Endothelial cell of umbilical vein (primary cell): ENCODE measurements around the gene MED13. TPM values are rescaled to one million over a fixed set of nuclear protein-coding genes. Genes with fewer than 3 reads are reported as not detected.

ENCODE experiments used
- BruUV-seq: library from RNA; stranded (reverse); fragments of 400-500 nt; replicated peaks from 2 replicates; lab custom pipeline; 2021; lab: Mats Ljungman, UMichigan
- CTCF ChIA-PET: fragments of 300-600, 350-600 bp; sonication (Branson Sonifier 250); formaldehyde crosslinking; loops from one replicate; lab custom pipeline; 2021; ENCODE audit warnings: antibody characterized with exemption, inconsistent platforms; lab: Charles Lee
- POLR2A ChIA-PET: fragments of 300-600, 350-600 bp; sonication (Branson Sonifier 250); formaldehyde crosslinking; loops from one replicate; lab custom pipeline; 2021; ENCODE audit warnings: antibody characterized with exemption, inconsistent platforms; lab: Charles Lee
- DNase-seq: peaks from one replicate; pipeline ENCODE4 v3.0.0-alpha.2; 2011; ENCODE audit warnings: low read depth, low spot score
- FAIRE-seq: peaks from 2 replicates; lab custom pipeline; 2011; peaks lifted over from hg19 to GRCh38; lab: Jason Lieb, UNC
- H2AFZ ChIP-seq: 2 replicates; pipeline ENCODE4 v1.6.0; 2012; ENCODE audit warnings: low read depth, low read length, control low read depth, inconsistent platforms
- H3K27ac ChIP-seq: 2 replicates; pipeline ENCODE4 v1.5.1; 2011; ENCODE audit warnings: low read depth, mild to moderate bottlenecking, control low read depth, low read length, moderate library complexity; ENCODE audit not compliant: insufficient read depth
- H3K27me3 ChIP-seq, 2 experiments: 2 replicates each; pipeline versions ENCODE4 v1.6.0 to v1.6.1; 2011; ENCODE audit warnings: low read length in 2 of 2, mixed read lengths in 1 of 2; ENCODE audit not compliant: control insufficient read depth in 2 of 2, insufficient read depth in 2 of 2
- H3K36me3 ChIP-seq, 2 experiments: 2 replicates in 1 of 2; 3 replicates in 1 of 2; pipeline ENCODE4 v1.5.1; 2011; ENCODE audit warnings: low read length in 2 of 2, mild to moderate bottlenecking in 1 of 2, moderate library complexity in 1 of 2; ENCODE audit not compliant: control insufficient read depth in 2 of 2, insufficient read depth in 2 of 2; ENCODE audit errors: extremely low read depth in 1 of 2
- H3K4me1 ChIP-seq: 3 replicates; pipeline ENCODE4 v1.5.1; 2011; ENCODE audit warnings: mild to moderate bottlenecking, low read length; ENCODE audit not compliant: control insufficient read depth, insufficient read depth; ENCODE audit errors: extremely low read depth
- H3K4me2 ChIP-seq: 2 replicates; pipeline ENCODE4 v1.6.1; 2011; ENCODE audit warnings: low read length, control low read depth, mixed read lengths; ENCODE audit not compliant: insufficient read depth
- H3K4me3 ChIP-seq, 3 experiments: fragments of 200-600 bp in 1 of 3; sonication (generic), shearing (Covaris generic) in 1 of 3; replicated peaks in 1 of 3; 2 replicates each; pipeline ENCODE4 v1.5.1; 2011 to 2016; ENCODE audit warnings: control low read depth in 3 of 3, low read length in 3 of 3, mild to moderate bottlenecking in 2 of 3, inconsistent platforms in 1 of 3, low read depth in 1 of 3, moderate library complexity in 1 of 3; ENCODE audit not compliant: insufficient read depth in 1 of 3
- H3K79me2 ChIP-seq: 2 replicates; pipeline ENCODE4 v1.6.0; 2012; ENCODE audit warnings: low read length, inconsistent platforms; ENCODE audit not compliant: control insufficient read depth, insufficient read depth
- H3K9ac ChIP-seq: replicated peaks from 2 replicates; pipeline ENCODE3; 2011; ENCODE audit warnings: low read length, control low read depth; ENCODE audit not compliant: insufficient read depth; ENCODE audit errors: extremely low read depth
- H3K9me1 ChIP-seq: replicated peaks from 3 replicates; pipeline ENCODE4 v1.6.0; 2011; ENCODE audit warnings: mild to moderate bottlenecking, low read length; ENCODE audit not compliant: control insufficient read depth, insufficient read depth; ENCODE audit errors: extremely low read depth
- H3K9me3 ChIP-seq: replicated peaks from 2 replicates; pipeline ENCODE4 v1.5.1; 2012; ENCODE audit warnings: low read length, inconsistent platforms; ENCODE audit not compliant: control insufficient read depth, insufficient read depth
- H4K20me1 ChIP-seq: replicated peaks from 2 replicates; pipeline ENCODE3; 2011; ENCODE audit warnings: mild to moderate bottlenecking, low read length; ENCODE audit not compliant: control insufficient read depth, insufficient read depth; ENCODE audit errors: extremely low read depth
- EZH2 ChIP-seq: IDR thresholded peaks from 2 replicates; pipeline ENCODE4 v1.6.1; 2012; ENCODE audit warnings: borderline replicate concordance, low read depth, mild to moderate bottlenecking, moderate library complexity, low read length, inconsistent platforms; ENCODE audit not compliant: severe bottlenecking
- FOS ChIP-seq: IDR thresholded peaks from 2 replicates; pipeline ENCODE4 v1.6.1; 2011; ENCODE audit warnings: mild to moderate bottlenecking, low read length, moderate library complexity, borderline replicate concordance; ENCODE audit not compliant: insufficient read depth
- GATA2 ChIP-seq: IDR thresholded peaks from 2 replicates; pipeline ENCODE4 v1.7.0; 2011; ENCODE audit warnings: low read depth, mild to moderate bottlenecking, moderate library complexity, mixed read lengths, low read length; ENCODE audit not compliant: insufficient read length, insufficient read depth
- JUN ChIP-seq: IDR thresholded peaks from 2 replicates; pipeline ENCODE4 v1.6.1; 2011; ENCODE audit warnings: borderline replicate concordance, low read depth; ENCODE audit not compliant: insufficient read length, insufficient read depth
- MYC ChIP-seq: IDR thresholded peaks from one replicate; pipeline ENCODE4 v1.6.1; 2011; ENCODE audit warnings: mild to moderate bottlenecking, low read depth, low read length
- POLR2A ChIP-seq: IDR thresholded peaks from 2 replicates; pipeline ENCODE4 v1.6.1; 2012; ENCODE audit warnings: low read depth, mild to moderate bottlenecking, control low read depth, low read length
- POLR2AphosphoS5 ChIP-seq: IDR thresholded peaks from 2 replicates; pipeline ENCODE4 v1.6.1; 2012; ENCODE audit warnings: low read depth, mild to moderate bottlenecking, control low read depth, low read length, moderate library complexity; ENCODE audit not compliant: insufficient read depth
- dilution Hi-C: fragments of 300-500 bp; cut with MboI; formaldehyde crosslinking; loops from one replicate; pipeline ENCODE4 v1.15.0; 2019; ENCODE audit warnings: low sequenced_read_pairs; ENCODE audit not compliant: extremely low pct_ligation_motif_present
- intact Hi-C: fragments of 100-400 bp; cut with micrococcal nuclease; formaldehyde crosslinking; loops from one replicate; pipeline ENCODE4 v1.10.0; 2022
- polyA plus RNA-seq, 4 experiments: library from polyadenylated mRNA; depleted of rRNA in 3 of 4; stranded (reverse) in 3 of 4; unstranded in 1 of 4; fragments of >200 nt; gene quantifications; 2 replicates each; pipeline versions ENCODE4 v1.2.1 to v1.2.3, GENCODE V29; 2011 to 2012; ENCODE audit warnings: missing spikeins in 1 of 4
- total RNA-seq: library from RNA; stranded (reverse); gene quantifications from 2 replicates; pipeline ENCODE4 v1.2.3, GENCODE V29; 2021
- TF ChIP-seq, protein P1 (sequence below): IDR thresholded peaks from 2 replicates; pipeline ENCODE4 v1.6.1; 2011; ENCODE audit not compliant: insufficient read depth, insufficient read length
- TF ChIP-seq, protein P2 (sequence below), 2 donors: IDR thresholded peaks; 1 replicate in 1 of 2; 2 replicates in 1 of 2; pipeline ENCODE4 v1.5.1; 2011; ENCODE audit warnings: low read length in 2 of 2, mild to moderate bottlenecking in 2 of 2, moderate library complexity in 2 of 2, control low read depth in 1 of 2, inconsistent platforms in 1 of 2, low read depth in 1 of 2; ENCODE audit not compliant: insufficient read depth in 1 of 2; ENCODE audit errors: extremely low read depth in 1 of 2

The MED13 gene
- total and polyA plus RNA-seq, 2 donors (not counting 3 experiments of a cell fraction or from before 2014, with no cell fraction given): 11.6 to 49.6 TPM

DNA sequence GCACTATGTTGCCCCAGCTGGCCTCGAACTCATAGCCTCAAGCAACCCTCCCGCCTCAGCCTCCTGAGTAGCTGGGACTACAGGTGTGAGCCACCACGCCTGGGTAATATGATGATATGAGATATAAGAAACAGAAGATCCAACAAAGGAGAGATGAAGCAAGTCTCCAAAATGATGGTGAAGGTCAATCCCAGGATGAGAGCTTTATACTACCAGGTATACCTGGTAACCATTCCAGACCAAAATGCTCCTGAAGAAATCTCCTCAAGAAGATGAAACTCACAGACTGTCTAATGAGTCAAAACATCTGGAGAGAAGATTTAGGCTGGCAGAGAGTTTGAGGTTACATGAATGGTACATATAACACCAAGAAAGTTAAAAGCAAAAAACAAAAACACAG is 161.8 kb downstream of the MED13 start:
- no peaks in the 10 kb centered on the region for H3K4me1 ChIP-seq
- H2AFZ ChIP-seq: no peak overlapping the region
- intact Hi-C loops: no loop called here
- no peak overlapping the region for H3K4me3 ChIP-seq
- H3K9ac ChIP-seq: no peak overlapping the region
- BruUV-seq: no TSS peak
- dilution Hi-C loops: no loop called here
- POLR2A ChIA-PET: no interaction called here
- no peaks in the 10 kb centered on the region for H3K9me1 ChIP-seq
- TF ChIP-seq POLR2AphosphoS5 (no peak), FOS (no peak), EZH2 (no peak)
- TF ChIP-seq, protein P1, sequence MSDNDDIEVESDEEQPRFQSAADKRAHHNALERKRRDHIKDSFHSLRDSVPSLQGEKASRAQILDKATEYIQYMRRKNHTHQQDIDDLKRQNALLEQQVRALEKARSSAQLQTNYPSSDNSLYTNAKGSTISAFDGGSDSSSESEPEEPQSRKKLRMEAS: no peak
- H4K20me1 ChIP-seq: no peaks in the 10 kb centered on the region
- no peak overlapping the region for H3K4me2 ChIP-seq
- FAIRE-seq (no peak), DNase-seq (no peak)
- peaks cover 0 to 3% of the 10 kb centered on the region in 2 experiments for H3K36me3 ChIP-seq
- no peaks in the 10 kb centered on the region for H3K9me3 ChIP-seq
- no peaks in the 10 kb centered on the region for H3K79me2 ChIP-seq
- H3K27ac ChIP-seq: no peak overlapping the region
- no peaks in the 10 kb centered on the region for H3K27me3 ChIP-seq
- CTCF ChIA-PET: no interaction called here

DNA sequence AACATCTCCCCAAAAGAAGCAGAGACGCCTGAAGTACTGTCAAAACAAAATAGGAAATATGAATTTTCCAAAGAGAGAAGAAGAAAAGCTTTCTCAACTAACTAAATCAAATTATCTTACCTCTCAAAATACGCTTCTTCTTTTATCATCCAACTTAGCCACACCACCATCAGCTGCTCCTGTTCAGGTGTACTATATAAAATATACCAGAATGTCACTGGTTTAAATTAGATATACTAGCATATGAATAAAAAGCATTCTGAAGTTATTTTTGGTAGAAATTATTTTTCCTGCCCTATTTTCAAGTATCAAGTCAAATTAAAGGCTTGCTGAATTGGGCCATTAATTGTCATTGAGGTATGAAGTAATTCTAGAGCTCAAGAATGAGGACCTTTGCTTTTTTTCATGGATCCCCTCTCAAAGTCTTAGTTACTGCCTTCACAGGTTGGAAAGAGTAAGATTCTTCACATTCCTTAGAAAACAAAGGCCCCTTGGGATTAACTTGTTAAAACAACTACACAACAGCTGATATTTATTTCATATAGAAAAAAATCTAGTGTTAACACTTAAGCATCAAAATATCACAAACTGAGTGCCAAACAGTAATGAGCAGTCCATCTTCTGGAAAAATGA is 167.4 kb downstream of the MED13 start:
- H3K27ac ChIP-seq: no peak overlapping the region
- CTCF ChIA-PET: no interaction called here
- no peak overlapping the region for H3K4me3 ChIP-seq
- no peaks in the 10 kb centered on the region for H3K27me3 ChIP-seq
- BruUV-seq: no TSS peak
- no peak overlapping the region for H3K9ac ChIP-seq
- dilution Hi-C loops (no loop called here), intact Hi-C loops (no loop called here)
- H3K4me1 ChIP-seq: no peaks in the 10 kb centered on the region
- H4K20me1 ChIP-seq: no peaks in the 10 kb centered on the region
- H3K36me3 ChIP-seq: peaks cover 0 to 2% of the 10 kb centered on the region in 2 experiments
- H3K4me2 ChIP-seq: no peak overlapping the region
- TF ChIP-seq, protein P2, sequence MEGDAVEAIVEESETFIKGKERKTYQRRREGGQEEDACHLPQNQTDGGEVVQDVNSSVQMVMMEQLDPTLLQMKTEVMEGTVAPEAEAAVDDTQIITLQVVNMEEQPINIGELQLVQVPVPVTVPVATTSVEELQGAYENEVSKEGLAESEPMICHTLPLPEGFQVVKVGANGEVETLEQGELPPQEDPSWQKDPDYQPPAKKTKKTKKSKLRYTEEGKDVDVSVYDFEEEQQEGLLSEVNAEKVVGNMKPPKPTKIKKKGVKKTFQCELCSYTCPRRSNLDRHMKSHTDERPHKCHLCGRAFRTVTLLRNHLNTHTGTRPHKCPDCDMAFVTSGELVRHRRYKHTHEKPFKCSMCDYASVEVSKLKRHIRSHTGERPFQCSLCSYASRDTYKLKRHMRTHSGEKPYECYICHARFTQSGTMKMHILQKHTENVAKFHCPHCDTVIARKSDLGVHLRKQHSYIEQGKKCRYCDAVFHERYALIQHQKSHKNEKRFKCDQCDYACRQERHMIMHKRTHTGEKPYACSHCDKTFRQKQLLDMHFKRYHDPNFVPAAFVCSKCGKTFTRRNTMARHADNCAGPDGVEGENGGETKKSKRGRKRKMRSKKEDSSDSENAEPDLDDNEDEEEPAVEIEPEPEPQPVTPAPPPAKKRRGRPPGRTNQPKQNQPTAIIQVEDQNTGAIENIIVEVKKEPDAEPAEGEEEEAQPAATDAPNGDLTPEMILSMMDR (IDR thresholded peaks at IDR 0.05; ENCODE audit: extremely low read depth in 1 of 2, insufficient read depth in 1 of 2, low read depth in 1 of 2, low read length in 2 of 2): no peak
- TF ChIP-seq GATA2: no peak
- TF ChIP-seq MYC: no peak
- TF ChIP-seq JUN: no peak
- TF ChIP-seq, protein P1: no peak
- TF ChIP-seq POLR2A: no peak
- TF ChIP-seq EZH2: no peak
- no peak for TF ChIP-seq POLR2AphosphoS5
- no peak for TF ChIP-seq FOS
- H3K79me2 ChIP-seq: no peaks in the 10 kb centered on the region
- DNase-seq (no peak), FAIRE-seq (no peak)
- POLR2A ChIA-PET: no interaction called here
- no peak overlapping the region for H2AFZ ChIP-seq
- H3K9me1 ChIP-seq: no peaks in the 10 kb centered on the region
- H3K9me3 ChIP-seq: no peaks in the 10 kb centered on the region
